Measurements from ENCODE around the gene COL23A1.
"Not testable (repeated sequence)": the region's sequence is repeated elsewhere in the genome, so short reads cannot be mapped to it uniquely, and the experiment has no call there.

Gene COL23A1

GRCh38 chr5:178587763-178588611 lies 2.2 kb downstream of the COL23A1 start:
- DNase-seq = no peak

GRCh38 chr5:178586396-178586795 lies 3.8 kb downstream of the COL23A1 start:
- DNase-seq = no peak

GRCh38 chr5:178585421-178585820 lies 4.8 kb downstream of the COL23A1 start:
- DNase-seq = not testable (repeated sequence)

GRCh38 chr5:178583279-178583678 lies 6.9 kb downstream of the COL23A1 start:
- no peak for DNase-seq

GRCh38 chr5:178582291-178582690 lies 7.9 kb downstream of the COL23A1 start:
- DNase-seq = no peak

- no peak for DNase-seq
Observed at GRCh38 chr5:178581621-178582020, 8.6 kb downstream of the COL23A1 start.

- no peak for DNase-seq
Observed at GRCh38 chr5:178580271-178580955, 9.8 kb downstream of the COL23A1 start.

- DNase-seq = no peak
Observed at GRCh38 chr5:178577944-178578343, 12.2 kb downstream of the COL23A1 start.

GRCh38 chr5:178577376-178577839 lies 12.8 kb downstream of the COL23A1 start:
- no peak for DNase-seq

GRCh38 chr5:178576591-178577351 lies 13.4 kb downstream of the COL23A1 start:
- no peak for DNase-seq

- DNase-seq = no peak
Observed at GRCh38 chr5:178573216-178573615, 17.0 kb downstream of the COL23A1 start.

GRCh38 chr5:178572617-178573016 lies 17.6 kb downstream of the COL23A1 start:
- DNase-seq = no peak

GRCh38 chr5:178569485-178569884 lies 20.7 kb downstream of the COL23A1 start:
- DNase-seq = no peak

GRCh38 chr5:178564811-178565550 lies 25.2 kb downstream of the COL23A1 start:
- DNase-seq = no peak

- no peak for DNase-seq
Observed at GRCh38 chr5:178564397-178564796, 25.8 kb downstream of the COL23A1 start.

- DNase-seq = no peak
Observed at GRCh38 chr5:178563621-178564020, 26.6 kb downstream of the COL23A1 start.

GRCh38 chr5:178561746-178562264 lies 28.4 kb downstream of the COL23A1 start:
- DNase-seq = no peak

GRCh38 chr5:178560911-178561310 lies 29.3 kb downstream of the COL23A1 start:
- DNase-seq = no peak

- DNase-seq = no peak
Observed at GRCh38 chr5:178557416-178557815, 32.8 kb downstream of the COL23A1 start.

GRCh38 chr5:178555771-178556211 lies 34.4 kb downstream of the COL23A1 start:
- DNase-seq = peak in 1 of 2 experiments; percentile 11

- no peak for DNase-seq
Observed at GRCh38 chr5:178555005-178555404, 35.2 kb downstream of the COL23A1 start.

GRCh38 chr5:178554311-178554710 lies 35.9 kb downstream of the COL23A1 start:
- no peak for DNase-seq
